CD8-positive, alpha-beta memory T cell (primary cell): ENCODE measurements around the gene GOLT1B. TPM values are rescaled to one million over a fixed set of nuclear protein-coding genes. Genes with fewer than 3 reads are reported as not detected.
"Not testable (repeated sequence)": the region's sequence is repeated elsewhere in the genome, so short reads cannot be mapped to it uniquely, and the experiment has no call there.

Experiments
- CTCF ChIA-PET: fragments of 350-600 bp; sonication (Branson Sonifier 250); formaldehyde crosslinking; loops from one replicate; lab custom pipeline; 2021; ENCODE audit warnings: antibody characterized with exemption; lab: Charles Lee
- POLR2A ChIA-PET: fragments of 350-600 bp; sonication (Branson Sonifier 250); formaldehyde crosslinking; loops from one replicate; lab custom pipeline; 2021; ENCODE audit warnings: antibody characterized with exemption; lab: Charles Lee
- DNase-seq, 5 donors: peaks; one replicate each; pipeline versions ENCODE4 v3.0.0 to v3.0.0-alpha.2; 2020 to 2022; ENCODE audit warnings: mixed read lengths in 1 of 5
- H3K27ac ChIP-seq: one replicate; pipeline ENCODE4 v1.7.0; 2013; ENCODE audit warnings: low read depth, mild to moderate bottlenecking, low read length, moderate library complexity
- H3K27me3 ChIP-seq: 2 replicates; pipeline ENCODE4 v1.7.0; 2013; ENCODE audit warnings: low read length, mild to moderate bottlenecking; ENCODE audit not compliant: insufficient read depth, poor library complexity, severe bottlenecking
- H3K36me3 ChIP-seq: 2 replicates; pipeline ENCODE4 v1.7.0; 2013; ENCODE audit warnings: mild to moderate bottlenecking, low read length, moderate library complexity; ENCODE audit not compliant: insufficient read depth
- H3K4me1 ChIP-seq: 2 replicates; pipeline ENCODE4 v1.7.0; 2013; ENCODE audit warnings: mild to moderate bottlenecking, low read length, moderate library complexity; ENCODE audit not compliant: insufficient read depth
- H3K4me3 ChIP-seq: 2 replicates; pipeline ENCODE4 v1.7.0; 2013; ENCODE audit warnings: mild to moderate bottlenecking, low read length
- H3K9me3 ChIP-seq: 2 replicates; pipeline ENCODE4 v1.7.0; 2013; ENCODE audit warnings: mild to moderate bottlenecking, low read length
- H3K27ac Mint-ChIP-seq, 8 donors: one replicate each; pipeline ENCODE4 v1.8.0; 2020 to 2021; ENCODE audit warnings: mixed read lengths in 8 of 8, mild to moderate bottlenecking in 6 of 8, inconsistent platforms in 3 of 8, moderate library complexity in 3 of 8
- H3K27me3 Mint-ChIP-seq, 2 donors: one replicate each; pipeline ENCODE4 v1.8.0; 2020 to 2021; ENCODE audit warnings: mixed read lengths in 2 of 2, mild to moderate bottlenecking in 1 of 2, moderate library complexity in 1 of 2
- H3K36me3 Mint-ChIP-seq, 3 donors: one replicate each; pipeline ENCODE4 v1.8.0; 2020 to 2021; ENCODE audit warnings: mixed read lengths in 3 of 3, inconsistent platforms in 1 of 3, mild to moderate bottlenecking in 1 of 3
- H3K4me1 Mint-ChIP-seq, 3 donors: one replicate each; pipeline ENCODE4 v1.8.0; 2020 to 2021; ENCODE audit warnings: mixed read lengths in 3 of 3, inconsistent platforms in 1 of 3, mild to moderate bottlenecking in 1 of 3
- H3K4me3 Mint-ChIP-seq, 7 donors: one replicate each; pipeline ENCODE4 v1.8.0; 2020 to 2021; ENCODE audit warnings: mixed read lengths in 7 of 7, mild to moderate bottlenecking in 6 of 7, moderate library complexity in 4 of 7, inconsistent platforms in 2 of 7
- H3K9me3 Mint-ChIP-seq, 5 donors: one replicate each; pipeline ENCODE4 v1.8.0; 2020 to 2022; ENCODE audit warnings: mixed read lengths in 5 of 5, mild to moderate bottlenecking in 3 of 5, moderate library complexity in 2 of 5, inconsistent platforms in 1 of 5
- polyA plus RNA-seq: library from polyadenylated mRNA; unstranded; fragments of 300-500 nt; fragmentation: Illumina TruSeq; gene quantifications from one replicate; pipeline ENCODE4 v1.2.3, GENCODE V29; 2021
- total RNA-seq, 2 experiments: library from RNA; stranded (reverse); gene quantifications; one replicate each; pipeline ENCODE4 v1.2.3, GENCODE V29; 2021

GOLT1B gene, protein sequence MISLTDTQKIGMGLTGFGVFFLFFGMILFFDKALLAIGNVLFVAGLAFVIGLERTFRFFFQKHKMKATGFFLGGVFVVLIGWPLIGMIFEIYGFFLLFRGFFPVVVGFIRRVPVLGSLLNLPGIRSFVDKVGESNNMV
- total RNA-seq: 10 to 100 TPM; 48.1 to 52.3 TPM
- polyA plus RNA-seq: 25.8 TPM

DNA sequence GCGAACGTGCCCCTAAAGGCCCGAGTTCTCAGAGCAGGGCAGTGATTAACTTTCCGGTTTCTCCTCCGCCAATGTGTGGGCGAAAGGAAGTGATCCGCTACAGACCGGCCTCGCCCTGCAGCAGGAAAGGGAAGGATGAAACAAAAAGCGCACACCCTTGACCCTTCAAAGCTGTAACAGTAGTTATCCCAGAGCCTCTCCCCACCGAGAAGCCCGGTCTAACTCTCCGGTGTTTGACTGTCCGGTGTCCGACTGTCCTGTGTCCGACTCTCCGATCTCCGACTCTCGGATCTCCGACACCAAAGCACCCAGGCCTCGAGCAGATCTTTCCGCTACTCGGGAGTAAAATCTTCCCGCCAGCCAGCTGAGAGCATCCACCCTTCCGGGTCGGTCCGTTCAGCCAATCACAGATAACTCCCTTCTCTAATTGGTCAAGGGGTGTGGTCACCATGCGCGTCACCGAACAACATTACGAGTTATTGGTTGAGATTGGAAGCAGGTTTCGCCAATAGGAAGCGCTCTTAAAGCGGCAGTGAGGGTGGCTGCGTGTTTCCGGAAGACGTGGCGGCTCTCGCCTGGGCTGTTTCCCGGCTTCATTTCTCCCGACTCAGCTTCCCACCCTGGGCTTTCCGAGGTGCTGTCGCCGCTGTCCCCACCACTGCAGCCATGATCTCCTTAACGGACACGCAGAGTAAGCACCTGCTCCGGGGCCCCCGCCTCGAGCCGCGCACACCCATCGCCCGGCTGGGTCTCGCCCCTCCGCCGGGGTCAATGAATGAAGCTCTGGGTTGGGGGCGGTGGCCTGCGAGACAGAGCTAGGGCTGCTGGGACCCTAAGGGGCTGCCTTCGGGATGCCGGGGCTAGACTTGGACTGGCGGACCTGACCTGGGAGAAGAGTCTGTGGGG, at the start of gene GOLT1B, which contains the start of gene RECQL:
TSS of gene GOLT1B (plus strand) at position 532 of the 906 bp plus-strand sequence. CDS start at position 667, 135 bp downstream.
TSS of gene RECQL (minus strand) at position 378 of the 906 bp plus-strand sequence. CDS start 2,065 bp downstream, outside the sequence.
- Mint-ChIP-seq H3K9me3 (no peaks in the 10 kb centered on the region), H3K27me3 (no peaks in the 10 kb centered on the region), H3K4me1 (peaks cover 44 to 70% (median 45%) of the 10 kb centered on the region in 3 donors), H3K36me3 (peaks cover 4 to 36% (median 7%) of the 10 kb centered on the region in 3 donors), H3K4me3 (no peak within 1 kb of the TSS), H3K27ac (peak within 1 kb of the TSS in 1 of 8 donors; percentile 70)
- POLR2A ChIA-PET: interaction anchor here (0.6 to 2.6 kb wide), 11 partner anchors 10 to 179 kb away, joined by 3 to 17 read pairs (median 3); partner anchors contain the start of genes LDHB, PYROXD1 and SPX
- Histone ChIP-seq H3K36me3 (peaks cover 22% of the 10 kb centered on the region), H3K27ac (peak within 1 kb of the TSS; percentile 80), H3K27me3 (no peaks in the 10 kb centered on the region), H3K9me3 (no peaks in the 10 kb centered on the region), H3K4me3 (peak within 1 kb of the TSS; percentile 92), H3K4me1 (peaks cover 56% of the 10 kb centered on the region)
- CTCF ChIA-PET: interaction anchor here (0.7 to 1.4 kb wide), 5 partner anchors 9 to 205 kb away, joined by 3 to 4 read pairs (median 3); partner anchors contain the start of gene LDHB
- DNase-seq: peak; percentile 78 to 94 (median 93)

DNA sequence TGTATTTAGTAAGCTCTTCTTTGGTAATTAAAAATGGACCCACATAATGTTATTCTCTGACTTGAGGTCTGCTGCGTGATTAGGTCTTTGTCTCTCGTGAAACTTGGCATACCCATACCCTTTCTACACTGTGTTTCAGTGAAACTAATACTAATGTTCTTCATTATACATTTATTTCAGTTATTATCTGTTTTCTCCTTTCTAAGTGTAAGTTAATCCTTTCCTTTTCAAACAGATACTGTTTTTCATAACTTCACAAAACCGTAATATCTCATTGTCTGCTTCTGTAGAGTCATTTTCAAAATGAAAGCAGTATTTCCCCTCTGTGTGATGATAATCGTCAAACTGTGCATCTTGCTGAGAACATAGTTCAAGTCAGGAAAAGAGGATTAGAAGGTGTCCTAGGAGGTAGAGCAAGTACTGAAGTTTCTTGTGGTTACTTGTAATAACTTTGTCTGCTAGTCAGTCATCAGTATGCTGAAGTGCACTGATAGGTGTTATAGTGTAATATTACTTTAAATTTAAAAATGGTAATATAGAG, 48.2 kb upstream of the GOLT1B start:
- Mint-ChIP-seq H3K4me1 (peaks cover 48 to 69% (median 68%) of the 10 kb centered on the region in 3 donors), H3K36me3 (peaks cover 13 to 60% (median 33%) of the 10 kb centered on the region in 3 donors), H3K9me3 (no peaks in the 10 kb centered on the region), H3K27me3 (no peaks in the 10 kb centered on the region), H3K27ac (peak overlapping the region; percentile 78 to 99 (median 92)), H3K4me3 (peak overlapping the region; percentile 2 to 91 (median 83))
- Histone ChIP-seq H3K27me3 (no peaks in the 10 kb centered on the region), H3K4me3 (no peak overlapping the region), H3K27ac (peak overlapping the region; percentile 44), H3K9me3 (no peaks in the 10 kb centered on the region), H3K4me1 (peaks cover 37% of the 10 kb centered on the region), H3K36me3 (peaks cover 3% of the 10 kb centered on the region)
- peak in 1 of 5 donors; percentile 20 for DNase-seq
- ChIA-PET POLR2A (interaction anchor here (0.5 to 1.2 kb wide), 3 partner anchors 16 to 239 kb away, joined by 3 to 6 read pairs (median 3); partner anchors contain the start of gene PYROXD1), CTCF (no interaction called here)

DNA sequence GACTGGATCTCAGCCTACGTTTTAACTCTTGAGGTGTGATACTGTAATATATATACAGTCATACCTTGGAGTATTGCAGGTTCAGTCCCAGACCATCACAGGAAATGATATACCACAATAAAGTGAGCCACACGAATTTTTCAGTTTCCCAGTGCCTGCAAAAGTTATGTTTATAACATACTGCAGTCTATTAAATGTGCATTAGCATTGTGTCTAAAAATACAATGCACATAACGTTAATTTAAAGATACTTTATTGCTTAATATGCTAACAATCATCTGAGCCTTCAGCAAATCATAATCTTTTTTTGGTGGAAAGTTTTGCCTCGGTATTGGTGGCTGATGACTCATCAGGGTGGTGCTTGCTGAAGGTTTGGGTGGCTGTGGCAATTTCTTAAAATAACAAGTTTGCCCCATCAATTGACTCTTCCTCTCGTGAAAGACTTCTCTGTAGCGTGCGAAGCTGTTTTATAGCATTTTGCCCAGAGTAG, 45.3 kb upstream of the GOLT1B start:
- peak overlapping the region; percentile 84 to 97 (median 92) for H3K27ac Mint-ChIP-seq
- peak in 4 of 5 donors; percentile 3 to 65 (median 48) for DNase-seq
- Histone ChIP-seq H3K9me3 (no peaks in the 10 kb centered on the region), H3K27me3 (no peaks in the 10 kb centered on the region), H3K27ac (no peak overlapping the region), H3K4me3 (peak overlapping the region; percentile 36), H3K36me3 (no peaks in the 10 kb centered on the region), H3K4me1 (peaks cover 42% of the 10 kb centered on the region)
- ChIA-PET CTCF (interaction anchor here (0.9 to 1.2 kb wide), 2 partner anchors 9 to 19 kb away, joined by 3 to 5 read pairs; partner anchors contain the start of gene PYROXD1), POLR2A (interaction anchor here (1.1 to 1.4 kb wide), 3 partner anchors 19 to 201 kb away, joined by 3 to 8 read pairs (median 4); partner anchors contain the start of genes GOLT1B, LDHB, PYROXD1 and RECQL)
- H3K4me1 Mint-ChIP-seq: peaks cover 55 to 76% (median 75%) of the 10 kb centered on the region in 3 donors
- H3K4me3 Mint-ChIP-seq: peak overlapping the region; percentile 7 to 77 (median 72)
- no peaks in the 10 kb centered on the region for H3K27me3 Mint-ChIP-seq
- no peaks in the 10 kb centered on the region for H3K9me3 Mint-ChIP-seq
- H3K36me3 Mint-ChIP-seq: peaks cover 11 to 57% (median 22%) of the 10 kb centered on the region in 3 donors

DNA sequence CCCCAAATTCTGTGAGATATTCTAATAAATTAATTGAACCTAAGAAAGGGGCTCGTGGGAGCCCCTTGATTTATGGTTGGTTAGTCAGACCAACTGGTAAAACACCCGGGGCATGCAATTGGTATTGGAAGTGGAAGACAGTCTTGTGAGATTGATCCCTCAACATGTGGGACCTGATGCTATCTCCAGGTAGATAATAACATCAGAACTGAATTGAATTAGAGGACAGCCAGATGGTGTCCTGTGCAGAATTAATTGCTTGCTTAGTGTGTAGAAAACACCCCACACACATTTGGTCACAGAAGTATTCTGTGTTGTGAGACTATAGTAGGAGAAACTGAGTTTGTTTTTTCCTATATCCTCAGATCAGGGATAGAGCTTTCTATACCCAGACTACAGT, 42.1 kb upstream of the GOLT1B start:
- POLR2A ChIA-PET: no interaction called here
- peak overlapping the region in 6 of 8 donors; percentile 22 to 78 (median 54) for H3K27ac Mint-ChIP-seq
- H3K4me3 Mint-ChIP-seq: no peak overlapping the region

DNA sequence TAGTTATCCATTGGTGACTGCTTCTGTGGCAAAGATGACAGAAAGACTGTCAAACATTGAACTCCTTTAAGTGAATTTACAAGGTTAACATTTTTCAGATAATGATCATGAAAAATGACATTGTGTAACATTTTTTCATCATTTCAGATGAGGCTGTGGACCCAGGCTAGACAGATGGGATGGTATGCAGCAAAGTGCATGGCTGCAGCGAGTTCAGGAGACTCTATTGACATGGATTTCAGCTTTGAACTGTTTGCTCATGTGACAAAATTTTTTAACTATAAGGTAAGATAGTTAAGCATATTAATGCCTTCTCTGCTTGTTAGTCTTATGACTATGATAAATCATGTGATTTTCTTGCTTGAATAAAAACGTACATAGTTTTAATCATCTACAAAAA, 34.3 kb upstream of the GOLT1B start:
- CTCF ChIA-PET: not testable (repeated sequence)
- H3K36me3 Mint-ChIP-seq: peaks cover 22 to 74% (median 30%) of the 10 kb centered on the region in 3 donors

More for the DNA sequence above, 42.1 kb upstream of the GOLT1B start:
- Mint-ChIP-seq H3K4me1 (peaks cover 38 to 59% (median 55%) of the 10 kb centered on the region in 3 donors), H3K9me3 (peaks cover 0 to 4% (median 0%) of the 10 kb centered on the region in 5 donors), H3K27me3 (no peaks in the 10 kb centered on the region), H3K36me3 (peaks cover 21 to 73% (median 26%) of the 10 kb centered on the region in 3 donors)
- Histone ChIP-seq H3K4me3 (no peak overlapping the region), H3K27me3 (no peaks in the 10 kb centered on the region), H3K27ac (no peak overlapping the region), H3K36me3 (peaks cover 5% of the 10 kb centered on the region), H3K4me1 (peaks cover 35% of the 10 kb centered on the region), H3K9me3 (no peaks in the 10 kb centered on the region)
- no peak for DNase-seq
- CTCF ChIA-PET: no interaction called here

DNA sequence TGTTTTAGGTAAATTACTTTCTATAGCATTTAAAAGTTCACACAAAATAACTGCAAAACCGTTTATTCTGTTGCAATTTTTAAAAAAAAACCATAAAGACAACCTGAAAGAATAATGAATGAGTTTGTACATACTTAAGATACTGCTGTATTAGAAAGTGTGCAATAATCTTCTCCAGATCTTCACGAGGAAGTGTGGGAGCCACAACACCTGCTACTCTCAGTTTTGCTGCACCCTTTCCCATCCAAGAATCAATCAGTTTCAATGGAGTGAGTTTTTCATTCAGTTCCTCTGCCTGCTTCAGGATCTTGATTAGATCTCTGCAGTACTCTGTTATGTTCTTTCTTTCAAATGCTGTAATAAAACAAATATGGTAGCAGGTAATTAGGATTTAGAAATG, 30.3 kb upstream of the GOLT1B start:
- H3K36me3 ChIP-seq: peaks cover 24% of the 10 kb centered on the region
- Mint-ChIP-seq H3K4me1 (peaks cover 5 to 17% (median 11%) of the 10 kb centered on the region in 3 donors), H3K4me3 (no peak overlapping the region), H3K27me3 (no peaks in the 10 kb centered on the region), H3K9me3 (no peaks in the 10 kb centered on the region), H3K36me3 (peaks cover 12 to 76% (median 25%) of the 10 kb centered on the region in 3 donors), H3K27ac (peak overlapping the region in 6 of 8 donors; percentile 12 to 78 (median 42))
- H3K4me3 ChIP-seq: no peak overlapping the region
- H3K27me3 ChIP-seq: no peaks in the 10 kb centered on the region
- POLR2A ChIA-PET: interaction anchor here (1.0 kb wide), 1 partner anchor 30 kb away, joined by 3 read pairs; the partner anchor contains the start of gene RECQL
- H3K27ac ChIP-seq: no peak overlapping the region
- no peaks in the 10 kb centered on the region for H3K4me1 ChIP-seq
- H3K9me3 ChIP-seq: no peaks in the 10 kb centered on the region
- DNase-seq: no peak
- CTCF ChIA-PET: no interaction called here

More for the DNA sequence above, 34.3 kb upstream of the GOLT1B start:
- peaks cover 19% of the 10 kb centered on the region for H3K36me3 ChIP-seq
- Mint-ChIP-seq H3K27ac (peak overlapping the region in 5 of 8 donors; percentile 59 to 79 (median 70)), H3K4me1 (peaks cover 6 to 33% (median 20%) of the 10 kb centered on the region in 3 donors)
- not testable (repeated sequence) for H3K4me1 ChIP-seq, H3K4me3 Mint-ChIP-seq, H3K9me3 ChIP-seq, H3K27me3 ChIP-seq, H3K9me3 Mint-ChIP-seq, H3K4me3 ChIP-seq, DNase-seq, H3K27ac ChIP-seq, H3K27me3 Mint-ChIP-seq
- POLR2A ChIA-PET: interaction anchor here (0.7 kb wide), 1 partner anchor 15 kb away, joined by 3 read pairs; no protein-coding TSS in a partner anchor

DNA sequence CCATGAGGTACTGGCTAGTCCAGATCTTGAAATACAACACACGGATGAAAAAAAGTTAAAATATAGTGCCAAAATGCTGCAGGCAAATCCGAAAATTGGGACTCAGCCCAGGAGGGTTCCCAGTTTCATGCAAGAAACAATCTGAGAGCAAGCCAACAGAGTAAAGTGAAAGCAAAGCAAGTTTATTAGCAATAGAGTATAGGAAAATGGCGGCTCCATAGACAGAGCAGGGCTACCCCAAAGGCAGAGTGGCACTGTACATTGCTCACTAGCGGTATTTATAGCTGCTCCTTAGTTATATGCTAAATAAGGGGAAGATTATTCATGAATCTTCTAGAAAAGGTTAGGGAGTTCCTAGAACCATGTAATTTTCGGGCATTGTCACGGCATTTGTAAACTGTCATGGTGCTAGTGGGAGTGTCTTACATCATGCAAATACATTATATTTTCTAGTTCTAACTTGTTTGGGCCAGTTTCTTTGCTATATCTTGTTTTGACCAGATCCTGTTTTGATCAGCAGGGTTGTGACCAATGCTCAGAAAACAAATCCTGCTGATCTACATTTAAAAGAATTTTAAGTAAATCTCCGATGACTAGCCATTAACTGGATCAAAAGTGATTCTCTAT, 29.3 kb upstream of the GOLT1B start:
- no peak for DNase-seq
- H3K4me3 Mint-ChIP-seq: no peak overlapping the region
- H3K27ac Mint-ChIP-seq: peak overlapping the region in 1 of 8 donors; percentile 54
- no peak overlapping the region for H3K4me3 ChIP-seq
- H3K27me3 ChIP-seq: no peaks in the 10 kb centered on the region
- H3K4me1 Mint-ChIP-seq: peaks cover 1 to 9% (median 5%) of the 10 kb centered on the region in 3 donors
- no peak overlapping the region for H3K27ac ChIP-seq
- H3K9me3 ChIP-seq: no peaks in the 10 kb centered on the region
- ChIA-PET POLR2A (interaction anchor here (1.0 kb wide), 1 partner anchor 29 kb away, joined by 3 read pairs; the partner anchor contains the start of gene RECQL), CTCF (no interaction called here)
- H3K9me3 Mint-ChIP-seq: no peaks in the 10 kb centered on the region
- H3K36me3 ChIP-seq: peaks cover 21% of the 10 kb centered on the region
- H3K36me3 Mint-ChIP-seq: peaks cover 12 to 75% (median 31%) of the 10 kb centered on the region in 3 donors
- H3K27me3 Mint-ChIP-seq: no peaks in the 10 kb centered on the region
- H3K4me1 ChIP-seq: no peaks in the 10 kb centered on the region
